H1 (cell line): ENCODE results near the gene LILRB1. TPM values are rescaled to one million over a fixed set of nuclear protein-coding genes. Genes with fewer than 3 reads are reported as not detected.

Source experiments
- CHD7 ChIP-seq: fragments of 300-600 bp; sonication (generic); IDR thresholded peaks from 2 replicates; pipeline ENCODE4 v1.7.1; 2012; ENCODE audit warnings: low read length, moderate library complexity, mild to moderate bottlenecking, inconsistent platforms; ENCODE audit not compliant: insufficient replicate concordance
- CTCF ChIP-seq, 3 experiments: IDR thresholded peaks; 1 replicate in 2 of 3; 2 replicates in 1 of 3; pipeline versions ENCODE4 v1.5.1 to v1.6.1; 2011; ENCODE audit warnings: low read length in 3 of 3, mild to moderate bottlenecking in 3 of 3, inconsistent platforms in 2 of 3, low read depth in 1 of 3, moderate library complexity in 1 of 3; ENCODE audit not compliant: insufficient read depth in 1 of 3; ENCODE audit errors: control extremely low read depth in 1 of 3
- EZH2 ChIP-seq: fragments of 200-600 bp; sonication (generic); IDR thresholded peaks from 2 replicates; pipeline ENCODE4 v1.7.1; 2012; ENCODE audit warnings: low read depth, mild to moderate bottlenecking, moderate library complexity, low read length, inconsistent platforms; ENCODE audit not compliant: severe bottlenecking
- RAD21 ChIP-seq, 2 experiments: IDR thresholded peaks in 1 of 2; conservative IDR thresholded peaks in 1 of 2; 2 replicates each; pipeline ENCODE4 v1.6.1; 2011; ENCODE audit warnings: low read depth in 2 of 2, low read length in 2 of 2, improper control_type of control experiment in 1 of 2, inconsistent platforms in 1 of 2, mild to moderate bottlenecking in 1 of 2, moderate library complexity in 1 of 2
- polyA plus RNA-seq, 7 experiments: library from polyadenylated mRNA; depleted of rRNA in 3 of 7; stranded (reverse) in 5 of 7; unstranded in 2 of 7; fragments of >200 nt in 5 of 7; fragments of 200-250 nt in 2 of 7; gene quantifications; 1 replicate in 5 of 7; 2 replicates in 1 of 7; 4 replicates in 1 of 7; pipeline versions ENCODE4 v1.2.1 to v1.2.3, GENCODE V29; 2011 to 2013; ENCODE audit warnings: missing spikeins in 2 of 7, mixed read lengths in 2 of 7
- total RNA-seq: library from RNA; stranded (reverse); fragmentation: NEBNext Ultra II Directional; extraction: Animal tissue kit (Norgen Biotek cat#: 25700); gene quantifications from 2 replicates; pipeline ENCODE4 v1.2.1, GENCODE V29; 2021

LILRB1 gene
- total and polyA plus RNA-seq, 2 of the 8 experiments (the other 6 are each of a cell fraction or from before 2014, with no cell fraction given), result not detected

GRCh38 chr19:54674021-54674617 is 43.8 kb downstream of the LILRB1 start (continued):
- TF ChIP-seq CHD7 (no peak), CTCF (IDR thresholded peaks at IDR 0.05; ENCODE audit: control extremely low read depth in 1 of 3, insufficient read depth in 1 of 3, low read depth in 1 of 3, low read length in 3 of 3) (peak in 2 of 3 experiments; percentile 43 to 66; a peak in 2 of 4 replicates), EZH2 (no peak), RAD21 (IDR thresholded peaks at IDR 0.05 in 1 of 2, conservative IDR thresholded peaks at IDR 0.05 in 1 of 2; ENCODE audit: low read depth in 2 of 2, low read length in 2 of 2) (peak; percentile 51 to 57)
- TF ChIP-seq, all 59 proteins: peak for 2
